Activated CD4-positive, alpha-beta T cell treated with anti-CD3 and anti-CD28 coated beads for 36 hours (primary cell): ENCODE data around the gene DUS3L. TPM values are rescaled to one million over a fixed set of nuclear protein-coding genes. Genes with fewer than 3 reads are reported as not detected.
A peak's percentile ranks its signal among the peaks of the same experiment; 100 is the strongest.

ENCODE experiments used
- ATAC-seq: fragments of 200-7000 bp; cut with Tn5 transposase; one replicate; pipeline ENCODE4 v1.10.0; 2021; ENCODE audit warnings: mild to moderate bottlenecking, moderate library complexity
- CTCF ChIA-PET: fragments of 350-600 bp; sonication (Branson Sonifier 250); formaldehyde crosslinking; loops from one replicate; lab custom pipeline; 2021; ENCODE audit warnings: antibody characterized with exemption; lab: Charles Lee
- POLR2A ChIA-PET: fragments of 350-600 bp; sonication (Branson Sonifier 250); formaldehyde crosslinking; loops from one replicate; lab custom pipeline; 2021; ENCODE audit warnings: antibody characterized with exemption, inconsistent platforms; lab: Charles Lee
- DNase-seq: peaks from one replicate; pipeline ENCODE4 v3.0.0-alpha.2; 2020
- H3K27ac Mint-ChIP-seq: one replicate; pipeline ENCODE4 v1.8.0; 2021; ENCODE audit warnings: mixed read lengths
- H3K27me3 Mint-ChIP-seq: one replicate; pipeline ENCODE4 v1.8.0; 2021; ENCODE audit warnings: mixed read lengths
- H3K36me3 Mint-ChIP-seq: one replicate; pipeline ENCODE4 v1.8.0; 2021; ENCODE audit warnings: low read depth, mixed read lengths
- H3K4me1 Mint-ChIP-seq: one replicate; pipeline ENCODE4 v1.8.0; 2021; ENCODE audit warnings: mixed read lengths
- H3K4me3 Mint-ChIP-seq: one replicate; pipeline ENCODE4 v1.8.0; 2021; ENCODE audit warnings: mild to moderate bottlenecking, moderate library complexity, mixed read lengths
- H3K9me3 Mint-ChIP-seq: one replicate; pipeline ENCODE4 v1.8.0; 2021; ENCODE audit warnings: low read depth, mixed read lengths
- intact Hi-C, 2 experiments: fragments of 100-400 bp; cut with DNase I in 1 of 2; cut with micrococcal nuclease in 1 of 2; formaldehyde crosslinking; loops; one replicate each; pipeline versions ENCODE4 v1.14.2 to v1.15.1; 2022 to 2024; cut with DNase I, micrococcal nuclease
- total RNA-seq, 2 experiments: library from RNA; stranded (reverse); gene quantifications; one replicate each; pipeline ENCODE4 v1.2.3, GENCODE V29; 2021

The DUS3L gene
- total RNA-seq, 2 experiments from 2014 or later: 59.4 to 63.9 TPM

DNA sequence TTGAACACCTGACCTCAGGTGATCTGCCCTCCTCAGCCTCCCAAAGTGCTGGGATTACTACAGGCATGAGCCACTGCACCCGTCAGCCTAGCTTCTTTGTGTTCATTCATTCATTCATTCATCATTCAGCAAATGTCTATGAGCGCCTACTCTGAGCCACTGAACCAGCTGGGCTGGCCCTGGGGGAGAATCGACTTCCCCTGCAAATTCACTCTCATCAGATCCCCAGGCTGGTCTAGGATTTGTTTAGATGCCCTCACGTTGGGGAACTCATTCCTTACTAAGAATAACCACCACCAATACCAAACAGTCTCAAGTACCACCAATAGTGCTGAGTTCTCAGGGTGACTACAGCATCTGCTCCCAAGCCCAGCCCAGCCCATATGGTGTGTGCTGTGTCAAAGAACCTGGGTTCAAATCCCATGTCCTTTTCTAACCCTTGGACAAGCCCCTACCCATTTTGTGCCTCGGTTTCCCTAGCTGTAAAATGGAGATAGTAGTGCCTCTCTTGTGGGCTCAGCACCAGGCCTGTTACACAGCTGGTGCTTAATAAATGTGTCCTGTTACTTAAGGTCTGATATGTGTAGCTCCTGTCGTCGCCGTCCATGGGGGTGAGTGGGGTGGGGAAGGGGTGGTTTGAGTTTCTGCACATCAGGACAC, 30.7 kb upstream of the DUS3L start:
- intact Hi-C loops: no loop called here
- DNase-seq: no peak
- H3K4me1 Mint-ChIP-seq: peaks cover 2% of the 10 kb centered on the region
- no peaks in the 10 kb centered on the region for H3K9me3 Mint-ChIP-seq
- ChIA-PET CTCF (interaction anchor here (1.2 to 2.7 kb wide), 2 partner anchors 15 to 18 kb away, joined by 4 to 8 read pairs; partner anchors contain the start of gene NRTN), POLR2A (interaction anchor here (0.6 kb wide), 2 partner anchors 287 to 345 kb away, joined by 3 read pairs; no protein-coding TSS in a partner anchor)
- no peak for ATAC-seq
- H3K36me3 Mint-ChIP-seq: no peaks in the 10 kb centered on the region
- no peak overlapping the region for H3K4me3 Mint-ChIP-seq
- H3K27ac Mint-ChIP-seq: no peak overlapping the region
- H3K27me3 Mint-ChIP-seq: peaks cover 3% of the 10 kb centered on the region

DNA sequence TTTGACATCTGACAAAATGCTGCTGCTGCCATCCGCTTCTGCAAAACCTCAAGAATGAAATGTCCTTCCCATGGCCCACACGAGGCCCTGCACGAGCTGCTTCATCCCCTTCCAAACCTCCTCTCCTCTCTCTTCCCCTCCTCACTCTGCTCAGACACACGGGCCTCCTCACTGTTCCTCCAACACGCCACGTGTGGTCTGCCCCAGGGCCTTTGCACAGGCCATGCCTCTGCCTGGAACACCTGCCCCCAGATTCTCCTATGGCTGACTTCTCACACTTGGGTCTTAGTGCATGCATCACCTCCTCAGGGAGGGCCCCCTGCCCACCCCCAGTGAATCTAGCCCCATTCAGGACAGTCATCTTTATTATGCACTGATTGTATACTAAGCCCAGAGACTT, 29.8 kb upstream of the DUS3L start:
- no peak for ATAC-seq
- H3K36me3 Mint-ChIP-seq: no peaks in the 10 kb centered on the region
- no peak overlapping the region for H3K4me3 Mint-ChIP-seq
- intact Hi-C loops: no loop called here
- H3K27me3 Mint-ChIP-seq: peaks cover 3% of the 10 kb centered on the region
- no peak for DNase-seq
- CTCF ChIA-PET: interaction anchor here (2.7 kb wide), 1 partner anchor 17 kb away, joined by 8 read pairs; the partner anchor contains the start of gene NRTN
- POLR2A ChIA-PET: interaction anchor here (0.6 kb wide), 1 partner anchor 287 kb away, joined by 3 read pairs; no protein-coding TSS in a partner anchor
- no peaks in the 10 kb centered on the region for H3K9me3 Mint-ChIP-seq
- no peaks in the 10 kb centered on the region for H3K4me1 Mint-ChIP-seq
- H3K27ac Mint-ChIP-seq: peak overlapping the region; percentile 19

DNA sequence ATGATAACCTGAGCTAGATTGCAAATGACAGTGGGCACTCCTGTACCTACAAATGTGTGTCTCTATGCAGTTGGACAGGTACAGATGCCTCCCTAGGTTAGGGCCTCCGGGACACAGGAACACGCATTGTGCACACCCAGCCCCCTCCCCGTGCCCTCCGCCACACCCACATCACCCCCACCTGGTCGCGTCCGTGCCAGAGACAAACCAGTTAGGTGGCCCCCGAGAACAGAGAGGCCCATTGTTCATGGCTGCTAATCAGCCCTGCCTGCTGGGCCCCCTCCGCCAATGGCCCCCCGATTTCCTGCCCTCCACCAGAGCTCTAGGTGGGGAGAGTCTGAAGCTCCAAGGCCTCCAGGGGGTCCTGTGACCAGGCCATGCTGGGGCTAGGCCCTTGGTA, 27.6 kb upstream of the DUS3L start:
- no peak overlapping the region for H3K4me3 Mint-ChIP-seq
- intact Hi-C loops: no loop called here

DNA sequence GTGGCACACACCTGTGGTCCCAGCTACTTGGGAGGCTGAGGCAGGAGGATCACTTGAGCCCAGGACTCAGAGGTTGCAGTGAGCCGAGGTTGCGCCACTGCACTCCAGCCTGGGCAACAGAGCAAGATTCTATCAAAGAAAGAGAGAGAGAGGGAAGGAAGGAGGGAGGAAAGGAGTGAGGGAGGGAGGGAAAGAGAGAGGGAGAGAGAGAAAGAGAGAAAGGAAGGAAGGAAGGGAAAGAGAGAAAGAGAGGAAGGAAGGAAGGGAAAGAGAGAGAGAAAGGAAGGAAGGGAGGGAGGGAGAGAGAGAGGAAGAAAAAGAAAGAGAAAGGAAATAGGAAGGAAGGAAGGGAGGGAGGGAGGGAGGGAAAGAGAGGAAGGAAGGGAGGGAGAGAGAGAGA, 26.3 kb upstream of the DUS3L start:
- ChIA-PET CTCF (interaction anchor here (0.6 kb wide), 1 partner anchor 86 kb away, joined by 3 read pairs; no protein-coding TSS in a partner anchor), POLR2A (no interaction called here)
- no peak for DNase-seq
- Mint-ChIP-seq H3K27me3 (peaks cover 3% of the 10 kb centered on the region), H3K36me3 (no peaks in the 10 kb centered on the region), H3K27ac (no peak overlapping the region), H3K4me1 (no peaks in the 10 kb centered on the region), H3K9me3 (no peaks in the 10 kb centered on the region), H3K4me3 (no peak overlapping the region)
- intact Hi-C loops: no loop called here
- no peak for ATAC-seq

More for the DNA sequence above, 27.6 kb upstream of the DUS3L start:
- ChIA-PET CTCF (no interaction called here), POLR2A (no interaction called here)
- no peak overlapping the region for H3K27ac Mint-ChIP-seq
- no peaks in the 10 kb centered on the region for H3K9me3 Mint-ChIP-seq
- no peak for DNase-seq
- H3K4me1 Mint-ChIP-seq: no peaks in the 10 kb centered on the region
- peaks cover 3% of the 10 kb centered on the region for H3K27me3 Mint-ChIP-seq
- no peaks in the 10 kb centered on the region for H3K36me3 Mint-ChIP-seq
- no peak for ATAC-seq

DNA sequence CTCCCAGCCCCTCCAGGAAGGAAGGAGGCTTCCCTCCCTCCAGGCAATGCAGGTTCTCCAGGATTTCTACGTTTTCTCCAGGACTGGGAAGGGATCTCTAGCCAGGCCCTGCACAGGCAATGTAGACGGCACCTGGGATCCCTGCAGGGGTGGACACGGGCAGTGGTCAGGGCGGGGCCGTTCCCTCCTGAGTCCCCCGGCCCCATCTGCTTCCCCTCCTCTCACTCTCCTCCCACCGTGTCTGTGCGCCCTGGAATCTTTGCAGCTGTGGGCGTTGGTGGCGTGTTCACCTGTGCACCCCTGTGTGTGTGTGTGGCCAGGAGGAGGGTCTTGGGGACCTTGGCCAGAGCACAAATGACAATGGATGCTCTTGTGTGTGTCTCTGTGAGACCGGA, 23.9 kb upstream of the DUS3L start:
- H3K27me3 Mint-ChIP-seq: no peaks in the 10 kb centered on the region
- H3K4me1 Mint-ChIP-seq: no peaks in the 10 kb centered on the region
- intact Hi-C loops: no loop called here
- H3K4me3 Mint-ChIP-seq: no peak overlapping the region
- ChIA-PET CTCF (interaction anchor here (0.6 kb wide), 1 partner anchor 21 kb away, joined by 3 read pairs; no protein-coding TSS in a partner anchor), POLR2A (no interaction called here)
- ATAC-seq (no peak), DNase-seq (no peak)
- H3K9me3 Mint-ChIP-seq: no peaks in the 10 kb centered on the region
- H3K36me3 Mint-ChIP-seq: no peaks in the 10 kb centered on the region
- H3K27ac Mint-ChIP-seq: no peak overlapping the region

DNA sequence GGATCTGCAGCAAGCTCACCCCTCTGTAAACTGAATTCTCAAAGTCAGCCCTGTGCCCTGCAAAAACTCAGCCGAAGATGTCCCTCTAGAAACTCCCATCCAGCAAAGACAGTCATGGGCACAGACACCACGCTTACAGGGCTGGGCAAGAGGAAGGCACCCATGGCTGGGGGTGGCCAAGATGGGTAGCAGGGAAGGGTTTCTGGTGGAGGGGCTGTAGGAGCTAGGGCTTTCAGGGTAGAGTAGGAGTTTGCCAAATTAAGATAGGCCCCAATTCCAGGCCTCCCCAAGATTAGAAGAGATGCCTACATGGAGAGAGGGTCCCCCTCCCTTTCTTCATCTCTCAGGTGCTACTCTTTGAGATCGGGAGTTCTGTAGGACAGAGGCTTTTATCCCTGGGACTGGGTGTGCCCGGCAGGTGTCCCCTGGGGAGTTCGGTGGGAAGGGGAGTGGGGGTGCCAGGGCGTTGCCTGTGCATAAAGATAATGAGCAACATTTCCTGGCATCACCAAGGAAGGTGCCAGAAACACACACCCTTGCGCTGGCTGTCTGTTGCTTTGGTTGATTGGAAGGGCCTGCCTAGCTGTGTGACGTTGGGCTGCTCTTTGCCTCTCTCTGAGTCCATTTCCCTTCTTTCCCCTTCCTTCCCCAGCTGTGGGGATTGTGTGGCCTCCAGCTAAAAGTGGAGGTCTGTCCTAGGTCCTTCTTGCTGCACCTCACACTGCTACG, 23.3 kb upstream of the DUS3L start:
- intact Hi-C loops: no loop called here
- POLR2A ChIA-PET: no interaction called here
- no peak for DNase-seq

DNA sequence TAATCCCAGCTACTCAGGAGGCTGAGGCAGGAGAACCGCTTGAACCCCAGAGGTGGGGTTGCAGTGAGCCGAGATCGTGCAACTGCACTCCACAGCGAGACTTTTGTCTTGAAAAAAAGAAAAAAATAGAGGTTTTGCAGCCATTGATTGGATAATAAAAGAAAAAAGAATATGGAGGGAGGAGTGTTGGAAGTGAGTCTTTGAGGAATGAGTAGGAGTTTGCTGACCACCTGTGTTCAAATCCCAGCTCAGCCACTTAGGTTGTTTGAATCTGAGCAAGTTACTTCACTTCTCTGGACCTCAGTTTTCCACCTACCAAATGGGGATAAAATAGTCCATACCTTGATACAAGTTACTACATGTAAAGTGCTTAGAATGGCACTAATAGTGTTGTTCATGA, 20.2 kb upstream of the DUS3L start:
- POLR2A ChIA-PET: no interaction called here
- ATAC-seq: no peak

More for the DNA sequence above, 23.3 kb upstream of the DUS3L start:
- no peak overlapping the region for H3K4me3 Mint-ChIP-seq
- H3K36me3 Mint-ChIP-seq: no peaks in the 10 kb centered on the region
- H3K4me1 Mint-ChIP-seq: no peaks in the 10 kb centered on the region
- H3K27ac Mint-ChIP-seq: no peak overlapping the region
- CTCF ChIA-PET: interaction anchor here (0.6 kb wide), 3 partner anchors 10 to 79 kb away, joined by 3 read pairs; no protein-coding TSS in a partner anchor
- ATAC-seq: no peak
- H3K27me3 Mint-ChIP-seq: no peaks in the 10 kb centered on the region
- no peaks in the 10 kb centered on the region for H3K9me3 Mint-ChIP-seq

DNA sequence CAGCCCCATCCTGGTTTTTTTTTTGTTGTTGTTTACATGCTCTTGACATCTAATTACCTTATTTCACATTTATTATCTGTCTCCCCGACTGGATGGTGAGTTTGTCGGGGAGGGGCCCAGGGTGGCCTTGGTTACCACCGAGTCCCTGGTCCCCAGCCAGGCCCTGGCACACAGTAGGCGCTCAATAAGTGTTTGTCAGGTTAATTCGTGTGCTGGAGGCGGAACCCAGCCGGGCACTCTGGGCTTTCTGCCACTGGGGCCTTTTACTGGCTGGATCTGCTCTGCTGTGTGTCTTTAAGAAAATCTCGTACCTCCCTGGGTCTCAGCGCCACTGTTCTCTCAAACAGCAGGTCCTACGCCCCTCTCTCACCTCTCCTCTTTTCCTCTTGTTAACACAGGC, 18.5 kb upstream of the DUS3L start:
- H3K36me3 Mint-ChIP-seq: no peaks in the 10 kb centered on the region
- H3K27me3 Mint-ChIP-seq: peaks cover 2% of the 10 kb centered on the region
- no peak overlapping the region for H3K4me3 Mint-ChIP-seq
- H3K4me1 Mint-ChIP-seq: peaks cover 2% of the 10 kb centered on the region
- POLR2A ChIA-PET: interaction anchor here (0.6 kb wide), 1 partner anchor 20 kb away, joined by 3 read pairs; no protein-coding TSS in a partner anchor
- no peaks in the 10 kb centered on the region for H3K9me3 Mint-ChIP-seq
- DNase-seq (no peak), ATAC-seq (no peak)
- H3K27ac Mint-ChIP-seq: no peak overlapping the region
- intact Hi-C loops: no loop called here
- CTCF ChIA-PET: no interaction called here

More for the DNA sequence above, 20.2 kb upstream of the DUS3L start:
- H3K4me1 Mint-ChIP-seq: no peaks in the 10 kb centered on the region
- H3K27ac Mint-ChIP-seq: no peak overlapping the region
- H3K4me3 Mint-ChIP-seq: no peak overlapping the region
- no peaks in the 10 kb centered on the region for H3K36me3 Mint-ChIP-seq
- CTCF ChIA-PET: interaction anchor here (1.2 kb wide), 1 partner anchor 17 kb away, joined by 4 read pairs; no protein-coding TSS in a partner anchor
- no peaks in the 10 kb centered on the region for H3K27me3 Mint-ChIP-seq
- no peaks in the 10 kb centered on the region for H3K9me3 Mint-ChIP-seq
- intact Hi-C loops: no loop called here
- DNase-seq: no peak

DNA sequence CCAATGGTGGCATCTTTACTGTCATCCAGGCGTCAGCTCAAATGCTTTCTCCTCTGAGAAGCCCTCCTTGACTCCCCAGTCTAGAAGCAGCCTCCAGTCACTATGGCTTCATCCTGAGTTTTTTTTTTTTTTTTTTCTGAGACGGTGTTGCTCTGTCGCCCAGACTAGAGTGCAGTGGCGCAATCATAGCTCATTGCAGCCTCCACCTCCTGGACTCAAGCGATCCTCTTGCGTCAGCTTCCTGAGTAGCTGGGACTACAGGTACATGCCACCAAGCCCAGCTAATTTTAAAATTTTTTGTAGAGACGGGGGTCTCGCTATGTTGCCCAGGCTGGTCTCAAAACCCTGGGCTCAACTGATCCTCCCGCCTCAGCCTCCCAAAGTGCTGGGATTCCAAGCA, 18.1 kb upstream of the DUS3L start:
- ChIA-PET CTCF (interaction anchor here (0.7 to 1.4 kb wide), 2 partner anchors 16 to 603 kb away, joined by 3 to 4 read pairs; no protein-coding TSS in a partner anchor), POLR2A (interaction anchor here (0.6 kb wide), 1 partner anchor 21 kb away, joined by 3 read pairs; no protein-coding TSS in a partner anchor)
- no peak overlapping the region for H3K4me3 Mint-ChIP-seq
- DNase-seq: no peak
- H3K9me3 Mint-ChIP-seq: no peaks in the 10 kb centered on the region
- no peak overlapping the region for H3K27ac Mint-ChIP-seq
- H3K36me3 Mint-ChIP-seq: no peaks in the 10 kb centered on the region
- peaks cover 2% of the 10 kb centered on the region for H3K27me3 Mint-ChIP-seq
- intact Hi-C loops: no loop called here
- H3K4me1 Mint-ChIP-seq: peaks cover 6% of the 10 kb centered on the region
- ATAC-seq: no peak

DNA sequence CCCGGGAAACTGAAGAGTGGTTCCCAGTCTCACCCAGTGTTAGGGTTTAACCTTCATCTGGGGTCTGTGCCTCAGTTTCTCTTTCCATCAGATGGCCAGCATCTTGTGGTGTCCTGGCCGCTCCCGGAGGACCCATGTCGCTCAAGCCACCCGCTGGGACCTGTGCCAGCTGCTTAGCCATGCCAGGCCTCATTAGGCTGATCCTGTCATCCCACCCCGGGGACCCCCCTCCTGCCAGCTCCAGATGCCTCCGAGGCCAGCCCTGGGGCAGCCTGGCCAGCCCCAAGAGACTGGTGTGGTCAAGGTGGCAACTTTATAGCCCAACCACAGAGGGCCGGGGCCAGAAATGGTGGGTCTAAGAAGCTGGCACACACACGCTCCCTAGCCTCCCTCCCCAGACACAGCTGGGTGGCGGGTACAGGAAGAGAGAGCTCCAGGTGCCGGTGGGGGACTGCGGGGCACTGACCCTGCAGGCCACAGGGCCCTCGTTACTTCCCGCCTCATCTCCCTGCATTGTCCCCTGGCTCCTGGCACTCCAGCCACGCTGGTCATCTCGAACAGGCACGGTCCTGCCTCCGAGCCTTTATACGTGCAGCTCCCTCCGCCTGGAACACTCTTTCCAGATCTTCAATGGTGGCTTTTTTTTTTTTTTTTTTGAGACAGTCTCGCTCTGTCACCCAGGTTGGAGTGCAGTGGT, 17.3 kb upstream of the DUS3L start:
- H3K4me3 Mint-ChIP-seq: no peak overlapping the region
- DNase-seq (no peak), ATAC-seq (no peak)
- no peaks in the 10 kb centered on the region for H3K36me3 Mint-ChIP-seq
- no peaks in the 10 kb centered on the region for H3K9me3 Mint-ChIP-seq
- peaks cover 3% of the 10 kb centered on the region for H3K27me3 Mint-ChIP-seq
- ChIA-PET POLR2A (no interaction called here), CTCF (interaction anchor here (0.7 to 1.4 kb wide), 5 partner anchors 14 to 603 kb away, joined by 3 to 4 read pairs (median 3); no protein-coding TSS in a partner anchor)
- H3K27ac Mint-ChIP-seq: no peak overlapping the region
- intact Hi-C loops: no loop called here
- H3K4me1 Mint-ChIP-seq: peaks cover 12% of the 10 kb centered on the region

DNA sequence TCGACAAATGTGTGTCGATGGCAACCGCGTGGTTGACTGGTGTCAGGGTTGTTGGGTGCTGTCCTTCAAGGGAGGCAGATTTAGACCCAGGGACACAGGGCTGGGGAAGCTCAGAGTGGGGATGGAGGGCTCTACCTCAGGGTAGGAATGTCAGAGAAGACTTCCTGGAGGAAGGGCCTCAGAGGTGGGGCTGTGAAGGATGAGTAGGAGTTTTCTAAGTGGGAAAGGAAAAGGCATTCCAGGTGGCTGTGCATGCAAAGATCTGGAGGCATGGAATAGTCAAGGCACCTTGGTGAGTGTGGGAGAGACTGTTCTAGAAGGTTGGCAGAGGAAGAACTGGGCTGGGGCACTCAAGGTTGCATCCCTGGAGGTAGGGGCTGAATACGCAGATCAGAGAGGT, 15.9 kb upstream of the DUS3L start:
- intact Hi-C loops: no loop called here
- no peak overlapping the region for H3K4me3 Mint-ChIP-seq
- POLR2A ChIA-PET: no interaction called here

More for the DNA sequence above, 15.9 kb upstream of the DUS3L start:
- Mint-ChIP-seq H3K27me3 (peaks cover 10% of the 10 kb centered on the region), H3K27ac (no peak overlapping the region), H3K36me3 (no peaks in the 10 kb centered on the region), H3K9me3 (no peaks in the 10 kb centered on the region), H3K4me1 (peaks cover 19% of the 10 kb centered on the region)
- DNase-seq (no peak), ATAC-seq (no peak)
- CTCF ChIA-PET: interaction anchor here (1.0 to 1.1 kb wide), 3 partner anchors 16 to 161 kb away, joined by 4 to 5 read pairs (median 5); no protein-coding TSS in a partner anchor
